Activated T-cell treated with anti-CD3 and anti-CD28 coated beads, Interleukin-2, amount 50 U/mL, for 48 hours (primary cell): ENCODE results near the gene ANKMY1.
A peak's percentile ranks its signal among the peaks of the same experiment; 100 is the strongest.

Experiments used
- DNase-seq, 2 experiments: peaks; one replicate each; pipeline ENCODE4 v3.0.0-alpha.2; 2020

ANKMY1 gene

GRCh38 chr2:240517342-240517741 is 40.4 kb downstream of the ANKMY1 start:
- DNase-seq: no peak

- peak; percentile 12 to 15 for DNase-seq
These were observed 43.2 kb downstream of the ANKMY1 start for GRCh38 chr2:240514631-240515030.

- peak; percentile 87 to 90 for DNase-seq
These were observed 44.1 kb downstream of the ANKMY1 start for GRCh38 chr2:240513549-240514287.

- DNase-seq: peak; percentile 8 to 11
These were observed 44.9 kb downstream of the ANKMY1 start for GRCh38 chr2:240512666-240513535.

- peak in 1 of 2 experiments; percentile 10 for DNase-seq
These were observed 45.7 kb downstream of the ANKMY1 start for GRCh38 chr2:240512109-240512485.

- DNase-seq: peak; percentile 5 to 11
These were observed 46.3 kb downstream of the ANKMY1 start for GRCh38 chr2:240511351-240512108.

GRCh38 chr2:240510513-240511210 is 47.1 kb downstream of the ANKMY1 start:
- peak; percentile 3 to 6 for DNase-seq

GRCh38 chr2:240509667-240510512 is 47.9 kb downstream of the ANKMY1 start:
- DNase-seq: peak in 1 of 2 experiments; percentile 7

- DNase-seq: peak in 1 of 2 experiments; percentile 8
These were observed 48.8 kb downstream of the ANKMY1 start for GRCh38 chr2:240508832-240509545.

- peak in 1 of 2 experiments; percentile 7 for DNase-seq
These were observed 50.0 kb downstream of the ANKMY1 start for GRCh38 chr2:240507778-240508251.

- no peak for DNase-seq
These were observed 50.6 kb downstream of the ANKMY1 start for GRCh38 chr2:240507060-240507777.

GRCh38 chr2:240506406-240507059 is 51.3 kb downstream of the ANKMY1 start:
- peak in 1 of 2 experiments; percentile 6 for DNase-seq

GRCh38 chr2:240505910-240506309 is 51.9 kb downstream of the ANKMY1 start:
- peak in 1 of 2 experiments; percentile 4 for DNase-seq

GRCh38 chr2:240503848-240504247 is 53.9 kb downstream of the ANKMY1 start:
- DNase-seq: peak in 1 of 2 experiments; percentile 8

GRCh38 chr2:240503375-240503774 is 54.4 kb downstream of the ANKMY1 start:
- DNase-seq: no peak

GRCh38 chr2:240502430-240503121 is 55.2 kb downstream of the ANKMY1 start:
- DNase-seq: peak in 1 of 2 experiments; percentile 4

GRCh38 chr2:240502059-240502429 is 55.7 kb downstream of the ANKMY1 start:
- peak in 1 of 2 experiments; percentile 11 for DNase-seq

- DNase-seq: peak; percentile 5 to 10
These were observed 56.2 kb downstream of the ANKMY1 start for GRCh38 chr2:240501531-240501991.
